Measurements from ENCODE around the gene RBM20. TPM values are rescaled to one million over a fixed set of nuclear protein-coding genes. Genes with fewer than 3 reads are reported as not detected.
"Not testable (repeated sequence)": the region's sequence is repeated elsewhere in the genome, so short reads cannot be mapped to it uniquely, and the experiment has no call there.

The RBM20 gene
- total RNA-seq, 1 donor from 2014 or later: 3.3 TPM

- Histone ChIP-seq H3K36me3 (ENCODE audit: control insufficient read depth, insufficient read depth, low read length) (no peaks in the 10 kb centered on the region), H3K27me3 (ENCODE audit: control insufficient read depth, insufficient read depth, low read length) (no peaks in the 10 kb centered on the region), H3K4me3 (ENCODE audit: low read depth, low read length) (no peak overlapping the region)
- TF ChIP-seq CTCF (IDR thresholded peaks at IDR 0.05; ENCODE audit: insufficient read depth, low read length, poor library complexity, severe bottlenecking): no peak
- no peak for DNase-seq (ENCODE audit: low read depth)
Measured at GRCh38 chr10:110704906-110705476, 60.9 kb downstream of the RBM20 start.

- DNase-seq (ENCODE audit: low read depth); H3K27me3 ChIP-seq (ENCODE audit: control insufficient read depth, insufficient read depth, low read length); H3K36me3 ChIP-seq (ENCODE audit: control insufficient read depth, insufficient read depth, low read length); H3K4me3 ChIP-seq (ENCODE audit: low read depth, low read length): not testable (repeated sequence)
Measured at GRCh38 chr10:110705596-110705995, 61.5 kb downstream of the RBM20 start.

- peak; percentile 74 for DNase-seq (ENCODE audit: low read depth)
Measured at GRCh38 chr10:110706690-110707098, 62.6 kb downstream of the RBM20 start.

GRCh38 chr10:110708776-110709443, 64.8 kb downstream of the RBM20 start:
- H3K27me3 ChIP-seq (ENCODE audit: control insufficient read depth, insufficient read depth, low read length): no peaks in the 10 kb centered on the region
- no peak overlapping the region for H3K4me3 ChIP-seq (ENCODE audit: low read depth, low read length)
- DNase-seq (ENCODE audit: low read depth): no peak
- TF ChIP-seq CTCF (IDR thresholded peaks at IDR 0.05; ENCODE audit: insufficient read depth, low read length, poor library complexity, severe bottlenecking): no peak
- H3K36me3 ChIP-seq (ENCODE audit: control insufficient read depth, insufficient read depth, low read length): no peaks in the 10 kb centered on the region

More at GRCh38 chr10:110706690-110707098, 62.6 kb downstream of the RBM20 start:
- H3K36me3 ChIP-seq (ENCODE audit: control insufficient read depth, insufficient read depth, low read length): no peaks in the 10 kb centered on the region
- H3K4me3 ChIP-seq (ENCODE audit: low read depth, low read length): no peak overlapping the region
- no peaks in the 10 kb centered on the region for H3K27me3 ChIP-seq (ENCODE audit: control insufficient read depth, insufficient read depth, low read length)
- no peak for TF ChIP-seq CTCF (IDR thresholded peaks at IDR 0.05; ENCODE audit: insufficient read depth, low read length, poor library complexity, severe bottlenecking)

GRCh38 chr10:110709444-110709828, 65.3 kb downstream of the RBM20 start:
- no peak for DNase-seq (ENCODE audit: low read depth)
- TF ChIP-seq CTCF (IDR thresholded peaks at IDR 0.05; ENCODE audit: insufficient read depth, low read length, poor library complexity, severe bottlenecking): no peak
- no peaks in the 10 kb centered on the region for H3K27me3 ChIP-seq (ENCODE audit: control insufficient read depth, insufficient read depth, low read length)
- no peak overlapping the region for H3K4me3 ChIP-seq (ENCODE audit: low read depth, low read length)
- no peaks in the 10 kb centered on the region for H3K36me3 ChIP-seq (ENCODE audit: control insufficient read depth, insufficient read depth, low read length)

- no peaks in the 10 kb centered on the region for H3K27me3 ChIP-seq (ENCODE audit: control insufficient read depth, insufficient read depth, low read length)
- TF ChIP-seq CTCF (IDR thresholded peaks at IDR 0.05; ENCODE audit: insufficient read depth, low read length, poor library complexity, severe bottlenecking): no peak
- DNase-seq (ENCODE audit: low read depth): no peak
- H3K4me3 ChIP-seq (ENCODE audit: low read depth, low read length): no peak overlapping the region
- H3K36me3 ChIP-seq (ENCODE audit: control insufficient read depth, insufficient read depth, low read length): no peaks in the 10 kb centered on the region
Measured at GRCh38 chr10:110709964-110710587, 65.9 kb downstream of the RBM20 start.
